ENCODE data around the gene GABBR2. TPM values are rescaled to one million over a fixed set of nuclear protein-coding genes. Genes with fewer than 3 reads are reported as not detected.

The GABBR2 gene
- total and polyA plus RNA-seq, 12 donors, result under 0.01 to 1.3 (median 0.45) TPM

- no peak for TF ChIP-seq CTCF (IDR thresholded peaks at IDR 0.05)
- ATAC-seq, result no peak
- DNase-seq, result no peak
These were observed 159.3 kb downstream of the GABBR2 start for GRCh38 chr9:98549401-98549800.

GRCh38 chr9:98547606-98548005 lies 161.1 kb downstream of the GABBR2 start:
- H3K27me3 ChIP-seq, result peaks cover 0 to 16% (median 0%) of the 10 kb centered on the region in 7 donors
- H3K36me3 ChIP-seq, result no peaks in the 10 kb centered on the region
- WGBS, 2 donors, result 85% methylated on average over 2 of the region's 2 CpGs; no CpG with 5 or more reads in 1 of the 2 donors
- no peaks in the 10 kb centered on the region for H3K9me3 ChIP-seq
- no peak overlapping the region for H3K4me3 ChIP-seq
- no peak for TF ChIP-seq CTCF (IDR thresholded peaks at IDR 0.05)
- H3K27ac ChIP-seq, result no peak overlapping the region
- no peaks in the 10 kb centered on the region for H3K4me1 ChIP-seq
- ATAC-seq, result no peak
- DNase-seq, result no peak
- intact Hi-C loops (cut with DNase I), result no loop called here

More at GRCh38 chr9:98549401-98549800, 159.3 kb downstream of the GABBR2 start:
- Histone ChIP-seq H3K4me3 (no peak overlapping the region), H3K27ac (no peak overlapping the region), H3K4me1 (no peaks in the 10 kb centered on the region), H3K36me3 (no peaks in the 10 kb centered on the region), H3K27me3 (peaks cover 0 to 10% (median 0%) of the 10 kb centered on the region in 7 donors), H3K9me3 (no peaks in the 10 kb centered on the region)
- 83 to 88% methylated on average over 3 of the region's 3 CpGs for WGBS, 2 donors
- intact Hi-C loops (cut with DNase I), result no loop called here

GRCh38 chr9:98545021-98545420 lies 163.7 kb downstream of the GABBR2 start:
- DNase-seq, result no peak
- no peaks in the 10 kb centered on the region for H3K36me3 ChIP-seq
- ATAC-seq, result no peak
- H3K27me3 ChIP-seq, result peaks cover 0 to 16% (median 0%) of the 10 kb centered on the region in 7 donors
- no peak overlapping the region for H3K4me3 ChIP-seq
- no peaks in the 10 kb centered on the region for H3K4me1 ChIP-seq
- intact Hi-C loops (cut with DNase I), result no loop called here
- no peaks in the 10 kb centered on the region for H3K9me3 ChIP-seq
- TF ChIP-seq CTCF (IDR thresholded peaks at IDR 0.05), result no peak
- WGBS, 2 donors, result 71% methylated on average over 4 of the region's 4 CpGs
- no peak overlapping the region for H3K27ac ChIP-seq

- Histone ChIP-seq H3K9me3 (no peaks in the 10 kb centered on the region), H3K27ac (no peak overlapping the region), H3K27me3 (peaks cover 0 to 14% (median 0%) of the 10 kb centered on the region in 7 donors), H3K4me1 (no peaks in the 10 kb centered on the region), H3K4me3 (no peak overlapping the region), H3K36me3 (no peaks in the 10 kb centered on the region)
- DNase-seq (no peak), ATAC-seq (no peak)
- TF ChIP-seq CTCF (IDR thresholded peaks at IDR 0.05), result no peak
- 80 to 86% methylated on average over 16 of the region's 16 CpGs for WGBS, 2 donors
- intact Hi-C loops (cut with DNase I), result no loop called here
These were observed 167.0 kb downstream of the GABBR2 start for GRCh38 chr9:98541684-98542230.
